Measurements from ENCODE around the gene COL5A2.

DNA sequence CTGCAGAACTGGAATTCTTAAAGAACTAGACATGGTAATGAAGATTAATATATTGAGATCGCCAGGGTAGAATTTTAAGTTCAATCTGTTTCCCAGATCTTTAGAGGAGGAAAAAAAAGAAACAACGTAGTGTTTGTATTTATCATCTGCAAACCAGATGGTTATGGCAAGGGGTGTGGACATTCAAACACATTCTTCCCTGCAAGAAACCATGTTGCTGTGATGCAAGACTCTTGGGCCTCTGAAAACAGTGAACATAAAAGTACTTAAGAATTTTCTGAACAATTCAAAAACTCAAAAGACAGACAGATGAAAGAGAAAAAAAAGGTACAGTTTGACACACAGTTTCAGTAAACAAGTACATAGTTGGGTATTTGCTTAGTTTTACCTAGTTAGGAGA is 35.6 kb downstream of the COL5A2 start:
- TF ChIP-seq DNMT1 (IDR thresholded peaks at IDR 0.05) (no peak), ZNF639 (CRISPR knock-in tag; conservative IDR thresholded peaks at IDR 0.05 in 1 of 2, IDR thresholded peaks at IDR 0.05 in 1 of 2) (no peak), CHCHD3 (CRISPR knock-in tag; IDR thresholded peaks at IDR 0.05) (no peak), POLR2A (conservative IDR thresholded peaks at IDR 0.05) (no peak), FOS (IDR thresholded peaks at IDR 0.05; ENCODE audit: extremely low read depth, insufficient read length) (no peak), RCOR1 (IDR thresholded peaks at IDR 0.05; ENCODE audit: borderline replicate concordance in 1 of 2, low read depth in 2 of 2, low read length in 2 of 2) (no peak), ARNT (IDR thresholded peaks at IDR 0.05) (no peak), DACH1 (IDR thresholded peaks at IDR 0.05; ENCODE audit: partially characterized antibody) (no peak), SIRT6 (IDR thresholded peaks at IDR 0.05; ENCODE audit: low read depth, low read length) (no peak), CREM (IDR thresholded peaks at IDR 0.05; ENCODE audit: low read depth) (no peak), EZH2 (IDR thresholded peaks at IDR 0.05; ENCODE audit: borderline replicate concordance, low read depth, low read length) (no peak)
- TF ChIP-seq, protein P1, sequence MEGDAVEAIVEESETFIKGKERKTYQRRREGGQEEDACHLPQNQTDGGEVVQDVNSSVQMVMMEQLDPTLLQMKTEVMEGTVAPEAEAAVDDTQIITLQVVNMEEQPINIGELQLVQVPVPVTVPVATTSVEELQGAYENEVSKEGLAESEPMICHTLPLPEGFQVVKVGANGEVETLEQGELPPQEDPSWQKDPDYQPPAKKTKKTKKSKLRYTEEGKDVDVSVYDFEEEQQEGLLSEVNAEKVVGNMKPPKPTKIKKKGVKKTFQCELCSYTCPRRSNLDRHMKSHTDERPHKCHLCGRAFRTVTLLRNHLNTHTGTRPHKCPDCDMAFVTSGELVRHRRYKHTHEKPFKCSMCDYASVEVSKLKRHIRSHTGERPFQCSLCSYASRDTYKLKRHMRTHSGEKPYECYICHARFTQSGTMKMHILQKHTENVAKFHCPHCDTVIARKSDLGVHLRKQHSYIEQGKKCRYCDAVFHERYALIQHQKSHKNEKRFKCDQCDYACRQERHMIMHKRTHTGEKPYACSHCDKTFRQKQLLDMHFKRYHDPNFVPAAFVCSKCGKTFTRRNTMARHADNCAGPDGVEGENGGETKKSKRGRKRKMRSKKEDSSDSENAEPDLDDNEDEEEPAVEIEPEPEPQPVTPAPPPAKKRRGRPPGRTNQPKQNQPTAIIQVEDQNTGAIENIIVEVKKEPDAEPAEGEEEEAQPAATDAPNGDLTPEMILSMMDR (IDR thresholded peaks at IDR 0.05 in 2 of 3, conservative IDR thresholded peaks at IDR 0.05 in 1 of 3; ENCODE audit: insufficient read depth in 2 of 3, low read depth in 1 of 3, low read length in 3 of 3): no peak
